Activated naive CD4-positive, alpha-beta T cell treated with anti-CD3 and anti-CD28 coated beads for 36 hours (primary cell): Measurements from ENCODE around the gene CFAP221. TPM values are rescaled to one million over a fixed set of nuclear protein-coding genes. Genes with fewer than 3 reads are reported as not detected.
"Not testable (repeated sequence)": the region's sequence is repeated elsewhere in the genome, so short reads cannot be mapped to it uniquely, and the experiment has no call there.

Source experiments
- CTCF ChIA-PET: fragments of 350-600 bp; sonication (Branson Sonifier 250); formaldehyde crosslinking; loops from one replicate; lab custom pipeline; 2021; ENCODE audit warnings: antibody characterized with exemption; lab: Charles Lee
- DNase-seq: peaks from one replicate; pipeline ENCODE4 v3.0.0-alpha.2; 2020
- H3K27ac Mint-ChIP-seq: one replicate; pipeline ENCODE4 v1.8.0; 2021; ENCODE audit warnings: mild to moderate bottlenecking, mixed read lengths
- H3K27me3 Mint-ChIP-seq: one replicate; pipeline ENCODE4 v1.8.0; 2021; ENCODE audit warnings: low read depth, mixed read lengths
- H3K36me3 Mint-ChIP-seq: one replicate; pipeline ENCODE4 v1.8.0; 2021; ENCODE audit warnings: low read depth, mixed read lengths
- H3K4me1 Mint-ChIP-seq: one replicate; pipeline ENCODE4 v1.8.0; 2021; ENCODE audit warnings: low read depth, mixed read lengths
- H3K4me3 Mint-ChIP-seq: one replicate; pipeline ENCODE4 v1.8.0; 2021; ENCODE audit warnings: mild to moderate bottlenecking, moderate library complexity, mixed read lengths
- H3K9me3 Mint-ChIP-seq: one replicate; pipeline ENCODE4 v1.8.0; 2021; ENCODE audit warnings: mixed read lengths
- intact Hi-C: fragments of 100-400 bp; cut with micrococcal nuclease; formaldehyde crosslinking; loops from one replicate; pipeline ENCODE4 v1.15.1; 2023
- total RNA-seq, 2 experiments: library from RNA; stranded (reverse); gene quantifications; one replicate each; pipeline ENCODE4 v1.2.3, GENCODE V29; 2021

CFAP221 gene
- total RNA-seq, 2 experiments from 2014 or later, result not detected

GRCh38 chr2:119599384-119599783 lies 55.1 kb downstream of the CFAP221 start:
- intact Hi-C loops, result no loop called here
- no peaks in the 10 kb centered on the region for H3K27me3 Mint-ChIP-seq
- H3K9me3 Mint-ChIP-seq, result no peaks in the 10 kb centered on the region
- no peaks in the 10 kb centered on the region for H3K36me3 Mint-ChIP-seq
- no peak overlapping the region for H3K27ac Mint-ChIP-seq
- no peaks in the 10 kb centered on the region for H3K4me1 Mint-ChIP-seq
- no peak overlapping the region for H3K4me3 Mint-ChIP-seq
- CTCF ChIA-PET, result no interaction called here
- DNase-seq, result no peak

- Mint-ChIP-seq H3K27ac (no peak overlapping the region), H3K36me3 (no peaks in the 10 kb centered on the region), H3K4me3 (no peak overlapping the region), H3K4me1 (no peaks in the 10 kb centered on the region), H3K9me3 (no peaks in the 10 kb centered on the region), H3K27me3 (peaks cover 28% of the 10 kb centered on the region)
- CTCF ChIA-PET, result no interaction called here
- DNase-seq, result no peak
- intact Hi-C loops, result no loop called here
Measured at GRCh38 chr2:119605096-119605495, 60.8 kb downstream of the CFAP221 start.

- DNase-seq, result no peak
- H3K27ac Mint-ChIP-seq, result no peak overlapping the region
- H3K4me3 Mint-ChIP-seq, result no peak overlapping the region
- H3K9me3 Mint-ChIP-seq, result no peaks in the 10 kb centered on the region
- CTCF ChIA-PET, result no interaction called here
- intact Hi-C loops, result no loop called here
- no peaks in the 10 kb centered on the region for H3K36me3 Mint-ChIP-seq
- peaks cover 30% of the 10 kb centered on the region for H3K27me3 Mint-ChIP-seq
- H3K4me1 Mint-ChIP-seq, result no peaks in the 10 kb centered on the region
Measured at GRCh38 chr2:119606674-119607073, 62.4 kb downstream of the CFAP221 start.

- no peaks in the 10 kb centered on the region for H3K4me1 Mint-ChIP-seq
- peaks cover 34% of the 10 kb centered on the region for H3K27me3 Mint-ChIP-seq
- DNase-seq, result no peak
- H3K4me3 Mint-ChIP-seq, result no peak overlapping the region
- CTCF ChIA-PET, result no interaction called here
- no peaks in the 10 kb centered on the region for H3K36me3 Mint-ChIP-seq
- H3K27ac Mint-ChIP-seq, result no peak overlapping the region
- intact Hi-C loops, result no loop called here
- peaks cover 6% of the 10 kb centered on the region for H3K9me3 Mint-ChIP-seq
Measured at GRCh38 chr2:119608553-119608952, 64.3 kb downstream of the CFAP221 start.

GRCh38 chr2:119609337-119609736 lies 65.1 kb downstream of the CFAP221 start:
- peaks cover 14% of the 10 kb centered on the region for H3K9me3 Mint-ChIP-seq
- CTCF ChIA-PET, result no interaction called here
- no peak overlapping the region for H3K27ac Mint-ChIP-seq
- intact Hi-C loops, result no loop called here
- no peak overlapping the region for H3K4me3 Mint-ChIP-seq
- no peaks in the 10 kb centered on the region for H3K4me1 Mint-ChIP-seq
- H3K27me3 Mint-ChIP-seq, result peaks cover 34% of the 10 kb centered on the region
- H3K36me3 Mint-ChIP-seq, result no peaks in the 10 kb centered on the region
- DNase-seq, result no peak

GRCh38 chr2:119614140-119614539 lies 69.9 kb downstream of the CFAP221 start:
- intact Hi-C loops, H3K4me1 Mint-ChIP-seq, H3K27ac Mint-ChIP-seq, H3K36me3 Mint-ChIP-seq, H3K4me3 Mint-ChIP-seq, CTCF ChIA-PET, DNase-seq: not testable (repeated sequence)
- peaks cover 33% of the 10 kb centered on the region for H3K27me3 Mint-ChIP-seq
- peaks cover 24% of the 10 kb centered on the region for H3K9me3 Mint-ChIP-seq

GRCh38 chr2:119616421-119616820 lies 72.2 kb downstream of the CFAP221 start:
- intact Hi-C loops, result no loop called here
- CTCF ChIA-PET, result no interaction called here
- DNase-seq, result no peak
- Mint-ChIP-seq H3K4me1 (no peaks in the 10 kb centered on the region), H3K36me3 (peaks cover 4% of the 10 kb centered on the region), H3K4me3 (no peak overlapping the region), H3K9me3 (peaks cover 24% of the 10 kb centered on the region), H3K27ac (no peak overlapping the region), H3K27me3 (peaks cover 34% of the 10 kb centered on the region)

- H3K27me3 Mint-ChIP-seq, result peaks cover 30% of the 10 kb centered on the region
- CTCF ChIA-PET, result no interaction called here
Measured at GRCh38 chr2:119617455-119617854, 73.2 kb downstream of the CFAP221 start.

GRCh38 chr2:119618725-119619124 lies 74.5 kb downstream of the CFAP221 start:
- CTCF ChIA-PET, intact Hi-C loops, H3K27ac Mint-ChIP-seq, H3K4me3 Mint-ChIP-seq, DNase-seq, H3K4me1 Mint-ChIP-seq, H3K36me3 Mint-ChIP-seq: not testable (repeated sequence)
- H3K27me3 Mint-ChIP-seq, result peaks cover 30% of the 10 kb centered on the region
- H3K9me3 Mint-ChIP-seq, result peaks cover 18% of the 10 kb centered on the region

More at GRCh38 chr2:119617455-119617854, 73.2 kb downstream of the CFAP221 start:
- no peaks in the 10 kb centered on the region for H3K4me1 Mint-ChIP-seq
- H3K4me3 Mint-ChIP-seq, result no peak overlapping the region
- peaks cover 4% of the 10 kb centered on the region for H3K36me3 Mint-ChIP-seq
- no peak overlapping the region for H3K27ac Mint-ChIP-seq
- no peak for DNase-seq
- intact Hi-C loops, result no loop called here
- peaks cover 24% of the 10 kb centered on the region for H3K9me3 Mint-ChIP-seq

GRCh38 chr2:119625226-119625625 lies 81.0 kb downstream of the CFAP221 start:
- H3K27ac Mint-ChIP-seq, result no peak overlapping the region
- intact Hi-C loops, result no loop called here
- no peaks in the 10 kb centered on the region for H3K36me3 Mint-ChIP-seq
- peaks cover 2% of the 10 kb centered on the region for H3K9me3 Mint-ChIP-seq
- CTCF ChIA-PET, result interaction anchor here (0.6 to 1.2 kb wide), 2 partner anchors 17 to 485 kb away, joined by 3 to 4 read pairs; no protein-coding TSS in a partner anchor
- no peaks in the 10 kb centered on the region for H3K4me1 Mint-ChIP-seq
- no peak overlapping the region for H3K4me3 Mint-ChIP-seq
- H3K27me3 Mint-ChIP-seq, result peaks cover 4% of the 10 kb centered on the region
- DNase-seq, result no peak

GRCh38 chr2:119629323-119629825 lies 85.1 kb downstream of the CFAP221 start:
- intact Hi-C loops, result no loop called here
- H3K27me3 Mint-ChIP-seq, result peaks cover 2% of the 10 kb centered on the region
- no peak for DNase-seq
- peaks cover 3% of the 10 kb centered on the region for H3K9me3 Mint-ChIP-seq
- no peaks in the 10 kb centered on the region for H3K4me1 Mint-ChIP-seq
- H3K36me3 Mint-ChIP-seq, result no peaks in the 10 kb centered on the region
- CTCF ChIA-PET, result no interaction called here
- H3K4me3 Mint-ChIP-seq, result no peak overlapping the region
- no peak overlapping the region for H3K27ac Mint-ChIP-seq

GRCh38 chr2:119630121-119630520 lies 85.9 kb downstream of the CFAP221 start:
- intact Hi-C loops, result no loop called here
- Mint-ChIP-seq H3K36me3 (no peaks in the 10 kb centered on the region), H3K4me3 (no peak overlapping the region), H3K9me3 (peaks cover 3% of the 10 kb centered on the region), H3K27me3 (peaks cover 2% of the 10 kb centered on the region), H3K4me1 (no peaks in the 10 kb centered on the region), H3K27ac (no peak overlapping the region)
- DNase-seq, result no peak
- CTCF ChIA-PET, result interaction anchor here (0.8 kb wide), 1 partner anchor 12 kb away, joined by 4 read pairs; no protein-coding TSS in a partner anchor

GRCh38 chr2:119637371-119637770 lies 93.1 kb downstream of the CFAP221 start:
- CTCF ChIA-PET, result interaction anchor here (0.9 to 1.8 kb wide), 4 partner anchors 10 to 537 kb away, joined by 3 to 4 read pairs (median 4); partner anchors contain the start of gene TMEM177
- H3K36me3 Mint-ChIP-seq, result no peaks in the 10 kb centered on the region
- no peaks in the 10 kb centered on the region for H3K27me3 Mint-ChIP-seq
- peaks cover under 1% of the 10 kb centered on the region for H3K9me3 Mint-ChIP-seq
- intact Hi-C loops, result no loop called here
- no peak for DNase-seq
- H3K4me3 Mint-ChIP-seq, result no peak overlapping the region
- H3K27ac Mint-ChIP-seq, result no peak overlapping the region
- peaks cover 1% of the 10 kb centered on the region for H3K4me1 Mint-ChIP-seq
